Liver (tissue), 9 donors: ENCODE data around the gene VIL1. TPM values are rescaled to one million over a fixed set of nuclear protein-coding genes. Genes with fewer than 3 reads are reported as not detected.
A peak's percentile ranks its signal among the peaks of the same experiment; 100 is the strongest.

ENCODE experiments used
- DNase-seq: peaks from one replicate; pipeline ENCODE4 v3.0.0-alpha.2; 2017; ENCODE audit warnings: low spot score
- H3K27ac ChIP-seq, 2 donors: one replicate each; pipeline ENCODE4 v1.7.0; 2013; ENCODE audit warnings: inconsistent platforms in 2 of 2, low read length in 2 of 2, control low read depth in 1 of 2, low read depth in 1 of 2, mild to moderate bottlenecking in 1 of 2
- H3K27me3 ChIP-seq, 4 donors: one replicate each; pipeline versions ENCODE4 v1.6.1 to v1.7.0; 2013; ENCODE audit warnings: low read length in 3 of 4, inconsistent platforms in 1 of 4, mild to moderate bottlenecking in 1 of 4, moderate library complexity in 1 of 4; ENCODE audit not compliant: control insufficient read depth in 4 of 4, insufficient read depth in 4 of 4
- H3K36me3 ChIP-seq, 4 donors: one replicate each; pipeline versions ENCODE4 v1.6.1 to v1.7.0; 2013; ENCODE audit warnings: low read length in 3 of 4, mild to moderate bottlenecking in 3 of 4, low read depth in 1 of 4, moderate library complexity in 1 of 4; ENCODE audit not compliant: control insufficient read depth in 4 of 4, insufficient read depth in 3 of 4
- H3K4me1 ChIP-seq, 4 donors: one replicate each; pipeline versions ENCODE4 v1.6.1 to v1.7.0; 2013; ENCODE audit warnings: low read length in 3 of 4, mild to moderate bottlenecking in 3 of 4, moderate library complexity in 1 of 4; ENCODE audit not compliant: control insufficient read depth in 4 of 4, insufficient read depth in 4 of 4
- H3K4me3 ChIP-seq, 3 donors: one replicate each; pipeline versions ENCODE4 v1.6.1 to v1.7.0; 2013; ENCODE audit warnings: low read length in 3 of 3, control low read depth in 1 of 3, low read depth in 1 of 3, mild to moderate bottlenecking in 1 of 3
- H3K9ac ChIP-seq, 2 donors: one replicate each; pipeline ENCODE4 v1.7.0; 2013; ENCODE audit warnings: low read length in 2 of 2, mild to moderate bottlenecking in 2 of 2, moderate library complexity in 2 of 2, control low read depth in 1 of 2, low read depth in 1 of 2
- H3K9me3 ChIP-seq, 4 donors: one replicate each; pipeline versions ENCODE4 v1.6.1 to v1.7.0; 2013; ENCODE audit warnings: low read length in 3 of 4; ENCODE audit not compliant: control insufficient read depth in 4 of 4
- ATF3 ChIP-seq: IDR thresholded peaks from 2 replicates; pipeline ENCODE4 v1.6.1; 2016; ENCODE audit warnings: antibody characterized with exemption
- CTCF ChIP-seq: fragments of 150-350 bp; IDR thresholded peaks from 2 replicates; pipeline ENCODE4 v1.5.1; 2017; ENCODE audit warnings: improper control_type of control experiment, low read depth, low read length; ENCODE audit not compliant: missing input control
- EGR1 ChIP-seq, 2 donors: IDR thresholded peaks; 2 replicates each; pipeline ENCODE4 v1.6.1; 2016 to 2018; ENCODE audit warnings: antibody characterized with exemption in 2 of 2, low read depth in 2 of 2
- FOXA1 ChIP-seq: IDR thresholded peaks from 2 replicates; pipeline ENCODE4 v1.6.1; 2016; ENCODE audit warnings: antibody characterized with exemption
- FOXA2 ChIP-seq: IDR thresholded peaks from 2 replicates; pipeline ENCODE4 v1.6.1; 2016; ENCODE audit warnings: antibody characterized with exemption
- GABPA ChIP-seq, 2 donors: IDR thresholded peaks in 1 of 2; conservative IDR thresholded peaks in 1 of 2; 2 replicates each; pipeline ENCODE4 v1.6.1; 2016; ENCODE audit warnings: antibody characterized with exemption in 2 of 2, mild to moderate bottlenecking in 1 of 2, moderate library complexity in 1 of 2
- HNF4A ChIP-seq, 2 donors: conservative IDR thresholded peaks; 2 replicates each; pipeline ENCODE4 v1.6.1; 2016; ENCODE audit warnings: antibody characterized with exemption in 2 of 2, mild to moderate bottlenecking in 2 of 2
- HNF4G ChIP-seq: IDR thresholded peaks from 2 replicates; pipeline ENCODE4 v1.6.1; 2016; ENCODE audit warnings: antibody characterized with exemption
- JUND ChIP-seq, 2 donors: IDR thresholded peaks; 2 replicates each; pipeline ENCODE4 v1.6.1; 2016; ENCODE audit warnings: antibody characterized with exemption in 2 of 2
- MAX ChIP-seq: IDR thresholded peaks from 2 replicates; pipeline ENCODE4 v1.6.1; 2016; ENCODE audit warnings: antibody characterized with exemption
- NR2F2 ChIP-seq: IDR thresholded peaks from 2 replicates; pipeline ENCODE4 v1.6.1; 2016; ENCODE audit warnings: antibody characterized with exemption
- RAD21 ChIP-seq, 2 donors: IDR thresholded peaks; 2 replicates each; pipeline ENCODE4 v1.6.1; 2016; ENCODE audit warnings: antibody characterized with exemption in 2 of 2, mild to moderate bottlenecking in 2 of 2
- REST ChIP-seq: IDR thresholded peaks from 2 replicates; pipeline ENCODE4 v1.6.1; 2016; ENCODE audit warnings: antibody characterized with exemption, mild to moderate bottlenecking
- RXRA ChIP-seq, 2 donors: IDR thresholded peaks; 2 replicates each; pipeline ENCODE4 v1.6.1; 2017 to 2018; ENCODE audit warnings: antibody characterized with exemption in 2 of 2, mild to moderate bottlenecking in 1 of 2
- SP1 ChIP-seq: IDR thresholded peaks from 2 replicates; pipeline ENCODE4 v1.6.1; 2018; ENCODE audit warnings: antibody characterized with exemption, mild to moderate bottlenecking
- TAF1 ChIP-seq: conservative IDR thresholded peaks from 2 replicates; pipeline ENCODE4 v1.6.1; 2016; ENCODE audit warnings: antibody characterized with exemption, mild to moderate bottlenecking
- YY1 ChIP-seq: IDR thresholded peaks from 2 replicates; pipeline ENCODE4 v1.6.1; 2016; ENCODE audit warnings: antibody characterized with exemption, mild to moderate bottlenecking
- WGBS: extraction: QIAGEN DNeasy Blood & Tissue Kit; methylation state at CpG from one replicate; pipeline ENCODE4 v1.1.7; 2013; 5-methylcytosine and 5-hydroxymethylcytosine counted together
- polyA plus RNA-seq, 2 donors: library from polyadenylated mRNA; stranded (reverse) in 1 of 2; unstranded in 1 of 2; fragments of 200-250 nt in 1 of 2; fragments of >200 nt in 1 of 2; fragmentation: Nextera tagmentation in 1 of 2; extraction: Ambion mirVana in 1 of 2; gene quantifications; one replicate each; pipeline versions ENCODE4 v1.2.1 to v1.2.3, GENCODE V29; 2013 to 2015
- total RNA-seq, 2 donors: library from RNA; depleted of rRNA; stranded (reverse); fragments of >200 nt; gene quantifications; one replicate each; pipeline ENCODE4 v1.2.3, GENCODE V29; 2014
- donor health status: healthy.
- donor health status: healthy.
- donor health status: healthy.
- donor health status: healthy.
- donor health status: healthy.

Gene VIL1
- total and polyA plus RNA-seq, 4 donors: 16.4 to 72.0 (median 31.6) TPM

GRCh38 chr2:218387369-218388194, 31.3 kb upstream of the VIL1 start:
- peak; percentile 60 for DNase-seq
- Histone ChIP-seq H3K4me3 (peak overlapping the region in 2 of 3 donors; percentile 39 to 51), H3K27me3 (no peaks in the 10 kb centered on the region), H3K4me1 (peaks cover 0 to 10% (median 4%) of the 10 kb centered on the region in 4 donors), H3K27ac (peak overlapping the region; percentile 23 to 43), H3K36me3 (no peaks in the 10 kb centered on the region), H3K9ac (peak overlapping the region in 1 of 2 donors; percentile 26), H3K9me3 (no peaks in the 10 kb centered on the region)
- 20% methylated on average over 38 of the region's 38 CpGs for WGBS
- TF ChIP-seq MAX: no peak
- no peak for TF ChIP-seq CTCF
- no peak for TF ChIP-seq GABPA (IDR thresholded peaks at IDR 0.05 in 1 of 2, conservative IDR thresholded peaks at IDR 0.05 in 1 of 2)
- peak; percentile 33 for TF ChIP-seq NR2F2
- TF ChIP-seq HNF4A (conservative IDR thresholded peaks at IDR 0.05): peak in 1 of 2 donors; percentile 14

- WGBS: 93% methylated on average over 17 of the region's 17 CpGs
- no peaks in the 10 kb centered on the region for H3K36me3 ChIP-seq
- H3K9me3 ChIP-seq: no peaks in the 10 kb centered on the region
- no peak overlapping the region for H3K27ac ChIP-seq
- no peaks in the 10 kb centered on the region for H3K27me3 ChIP-seq
- TF ChIP-seq HNF4G (no peak), FOXA2 (no peak), NR2F2 (no peak), HNF4A (conservative IDR thresholded peaks at IDR 0.05) (no peak), ATF3 (no peak), SP1 (no peak), MAX (no peak), REST (no peak), RXRA (IDR thresholded peaks at IDR 0.05) (no peak), YY1 (no peak), CTCF (no peak), FOXA1 (no peak), JUND (IDR thresholded peaks at IDR 0.05) (no peak), EGR1 (IDR thresholded peaks at IDR 0.05; ENCODE audit: low read depth in 2 of 2) (no peak), TAF1 (no peak), GABPA (IDR thresholded peaks at IDR 0.05 in 1 of 2, conservative IDR thresholded peaks at IDR 0.05 in 1 of 2) (no peak), RAD21 (IDR thresholded peaks at IDR 0.05) (no peak)
- H3K4me3 ChIP-seq: no peak overlapping the region
- peaks cover 0 to 10% (median 4%) of the 10 kb centered on the region in 4 donors for H3K4me1 ChIP-seq
- H3K9ac ChIP-seq: no peak overlapping the region
- no peak for DNase-seq
These were observed 29.4 kb upstream of the VIL1 start for GRCh38 chr2:218389333-218390150.
